Vagina (tissue), 2 donors: Measurements from ENCODE around the gene PRICKLE2. TPM values are rescaled to one million over a fixed set of nuclear protein-coding genes. Genes with fewer than 3 reads are reported as not detected.

Experiments
- DNase-seq, 2 donors: peaks; one replicate each; pipeline ENCODE4 v3.0.0-alpha.2; 2017; ENCODE audit errors: extremely low spot score in 2 of 2
- H3K27ac ChIP-seq: fragments of 200-600 bp; sonication (generic); one replicate; pipeline ENCODE4 v1.5.1; 2019
- H3K27me3 ChIP-seq: fragments of 200-600 bp; sonication (generic); one replicate; pipeline ENCODE4 v1.5.1; 2019
- H3K36me3 ChIP-seq, 2 donors: fragments of 200-600 bp; sonication (generic); one replicate each; pipeline ENCODE4 v1.5.1; 2017 to 2019
- H3K4me1 ChIP-seq: fragments of 200-600 bp; sonication (generic); one replicate; pipeline ENCODE4 v1.5.1; 2019
- H3K4me3 ChIP-seq, 2 donors: fragments of 200-600 bp; sonication (generic); 1 replicate in 1 of 2; 2 replicates in 1 of 2; pipeline ENCODE4 v1.5.1; 2016 to 2019
- H3K9me3 ChIP-seq: fragments of 200-600 bp; sonication (generic); one replicate; pipeline ENCODE4 v1.5.1; 2019
- CTCF ChIP-seq, 3 experiments: fragments of 450-650 bp in 2 of 3; fragments of 200-600 bp in 1 of 3; sonication (generic) in 1 of 3; IDR thresholded peaks; one replicate each; pipeline ENCODE4 v1.5.1; 2017 to 2019; ENCODE audit warnings: antibody characterized with exemption in 3 of 3, mild to moderate bottlenecking in 2 of 3, moderate library complexity in 2 of 3
- POLR2A ChIP-seq, 2 donors: fragments of 450-650 bp; IDR thresholded peaks; one replicate each; pipeline ENCODE4 v1.6.1; 2017; ENCODE audit warnings: antibody characterized with exemption in 2 of 2, mild to moderate bottlenecking in 2 of 2, moderate library complexity in 2 of 2
- POLR2AphosphoS5 ChIP-seq, 2 donors: sonication (generic); formaldehyde crosslinking; IDR thresholded peaks; one replicate each; pipeline ENCODE4 v1.9.0; 2017; ENCODE audit warnings: antibody characterized with exemption in 2 of 2, mild to moderate bottlenecking in 2 of 2, low read depth in 1 of 2; ENCODE audit not compliant: insufficient read depth in 1 of 2
- intact Hi-C: fragments of 100-400 bp; cut with DNase I; formaldehyde crosslinking; loops from one replicate; pipeline ENCODE4 v1.15.1; 2023
- total RNA-seq: library from RNA; depleted of rRNA; stranded (reverse); fragments of >200 nt; gene quantifications from one replicate; pipeline ENCODE4 v1.2.3, GENCODE V29; 2016

The PRICKLE2 gene
- total RNA-seq, 1 donor from 2014 or later, result 39.3 TPM

- Histone ChIP-seq H3K4me1 (peaks cover 11% of the 10 kb centered on the region), H3K9me3 (no peaks in the 10 kb centered on the region), H3K4me3 (no peak overlapping the region), H3K36me3 (no peaks in the 10 kb centered on the region), H3K27ac (no peak overlapping the region), H3K27me3 (no peaks in the 10 kb centered on the region)
- intact Hi-C loops, result no loop called here
- DNase-seq, result no peak
- TF ChIP-seq POLR2A (IDR thresholded peaks at IDR 0.05) (no peak), CTCF (IDR thresholded peaks at IDR 0.05) (no peak), POLR2AphosphoS5 (IDR thresholded peaks at IDR 0.05; ENCODE audit: insufficient read depth in 1 of 2, low read depth in 1 of 2) (no peak)
These were observed 45.0 kb upstream of the PRICKLE2 start for GRCh38 chr3:64270142-64270865.

DNA sequence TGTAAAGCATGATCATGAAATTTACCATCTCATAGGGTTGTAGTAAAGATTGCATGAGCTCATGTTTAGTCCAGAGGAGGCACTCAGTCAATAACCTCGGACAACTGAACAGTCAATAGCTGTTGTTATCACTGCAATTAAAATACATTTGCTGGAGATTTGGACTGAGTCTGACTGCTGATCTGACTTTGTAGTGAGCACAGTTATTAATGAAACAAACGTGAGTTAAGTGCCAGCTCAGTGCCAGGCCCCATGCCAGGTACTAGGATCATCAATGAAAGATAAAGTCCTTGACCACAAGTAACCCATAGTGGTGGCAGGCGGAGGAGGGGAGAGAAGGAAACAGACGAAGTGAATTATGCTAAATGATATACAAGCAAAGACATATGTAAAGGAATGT is 43.7 kb upstream of the PRICKLE2 start:
- no peak for DNase-seq
- Histone ChIP-seq H3K27me3 (no peaks in the 10 kb centered on the region), H3K4me1 (peaks cover 25% of the 10 kb centered on the region), H3K9me3 (no peaks in the 10 kb centered on the region), H3K4me3 (no peak overlapping the region), H3K27ac (no peak overlapping the region), H3K36me3 (no peaks in the 10 kb centered on the region)
- intact Hi-C loops, result loop anchor here (5.0 kb wide), 1 partner anchor 42 kb away; the partner anchor contains the start of gene PRICKLE2
- TF ChIP-seq CTCF (IDR thresholded peaks at IDR 0.05) (no peak), POLR2AphosphoS5 (IDR thresholded peaks at IDR 0.05; ENCODE audit: insufficient read depth in 1 of 2, low read depth in 1 of 2) (no peak), POLR2A (IDR thresholded peaks at IDR 0.05) (no peak)

DNA sequence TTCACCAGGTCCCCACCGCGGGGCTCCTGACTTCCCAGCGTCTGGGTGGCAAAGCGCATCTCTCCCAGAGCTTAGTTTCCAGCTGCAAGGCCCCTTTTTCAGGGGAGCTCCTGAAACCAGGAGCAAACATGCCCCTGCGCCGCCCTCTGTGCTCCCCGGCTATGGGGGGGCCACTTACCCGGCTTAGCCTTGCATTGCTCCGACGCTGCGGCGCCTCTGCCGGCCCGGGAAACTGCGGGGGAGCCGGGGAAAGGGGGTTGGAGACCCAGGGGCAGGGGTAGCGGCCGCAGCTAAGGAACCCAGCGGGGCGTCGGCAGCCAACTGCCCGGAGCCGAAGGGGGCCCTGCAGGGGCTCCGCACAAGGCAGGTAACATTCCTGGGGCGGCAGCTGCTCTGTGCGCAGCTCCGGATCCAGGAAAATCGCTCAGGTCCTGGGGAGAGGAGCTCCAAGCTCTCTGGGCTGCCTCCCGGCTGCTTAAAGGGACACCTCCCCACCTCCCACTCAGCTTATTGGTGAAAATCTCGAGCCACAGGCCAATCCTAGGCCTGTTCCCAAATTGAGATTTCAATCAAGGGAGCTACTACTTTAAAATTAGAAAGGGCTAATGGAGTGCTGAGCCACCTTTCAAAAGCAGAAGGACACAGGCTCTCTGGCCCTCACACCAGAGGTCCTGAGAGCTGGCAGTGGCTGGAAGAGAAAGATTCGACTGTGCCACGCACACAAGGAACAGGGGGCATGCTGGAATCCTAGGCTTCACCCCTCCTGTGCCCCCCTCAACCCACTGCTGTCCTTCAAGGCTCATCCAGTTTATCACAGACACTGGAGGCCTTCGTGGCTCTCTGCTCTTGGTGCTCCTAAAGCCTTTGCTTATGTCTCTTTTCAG is 42.7 kb upstream of the PRICKLE2 start:
- DNase-seq, result peak in 1 of 2 donors; percentile 93
- intact Hi-C loops, result loop anchor here (5.0 kb wide), 1 partner anchor 41 kb away; the partner anchor contains the start of gene PRICKLE2
- Histone ChIP-seq H3K9me3 (no peaks in the 10 kb centered on the region), H3K27ac (peak overlapping the region; percentile 74), H3K36me3 (no peaks in the 10 kb centered on the region), H3K27me3 (no peaks in the 10 kb centered on the region), H3K4me1 (peaks cover 35% of the 10 kb centered on the region), H3K4me3 (peak overlapping the region; percentile 52 to 88)
- TF ChIP-seq POLR2A (IDR thresholded peaks at IDR 0.05), result peak in 1 of 2 donors; percentile 73
- TF ChIP-seq POLR2AphosphoS5 (IDR thresholded peaks at IDR 0.05; ENCODE audit: insufficient read depth in 1 of 2, low read depth in 1 of 2), result peak; percentile 59 to 95
- no peak for TF ChIP-seq CTCF (IDR thresholded peaks at IDR 0.05)

GRCh38 chr3:64266983-64267382 is 41.7 kb upstream of the PRICKLE2 start:
- no peak for DNase-seq
- no peaks in the 10 kb centered on the region for H3K9me3 ChIP-seq
- no peaks in the 10 kb centered on the region for H3K36me3 ChIP-seq
- intact Hi-C loops, result loop anchor here (5.0 kb wide), 1 partner anchor 40 kb away; the partner anchor contains the start of gene PRICKLE2
- peak overlapping the region; percentile 52 to 88 for H3K4me3 ChIP-seq
- peaks cover 41% of the 10 kb centered on the region for H3K4me1 ChIP-seq
- no peaks in the 10 kb centered on the region for H3K27me3 ChIP-seq
- TF ChIP-seq POLR2AphosphoS5 (IDR thresholded peaks at IDR 0.05; ENCODE audit: insufficient read depth in 1 of 2, low read depth in 1 of 2) (no peak), POLR2A (IDR thresholded peaks at IDR 0.05) (no peak), CTCF (IDR thresholded peaks at IDR 0.05) (no peak)
- H3K27ac ChIP-seq, result peak overlapping the region; percentile 74
